ENCODE data around the gene ELMO3.

GRCh38 chr16:67228034-67228785 is 29.3 kb downstream of the ELMO3 start:
- TF ChIP-seq, protein P1, sequence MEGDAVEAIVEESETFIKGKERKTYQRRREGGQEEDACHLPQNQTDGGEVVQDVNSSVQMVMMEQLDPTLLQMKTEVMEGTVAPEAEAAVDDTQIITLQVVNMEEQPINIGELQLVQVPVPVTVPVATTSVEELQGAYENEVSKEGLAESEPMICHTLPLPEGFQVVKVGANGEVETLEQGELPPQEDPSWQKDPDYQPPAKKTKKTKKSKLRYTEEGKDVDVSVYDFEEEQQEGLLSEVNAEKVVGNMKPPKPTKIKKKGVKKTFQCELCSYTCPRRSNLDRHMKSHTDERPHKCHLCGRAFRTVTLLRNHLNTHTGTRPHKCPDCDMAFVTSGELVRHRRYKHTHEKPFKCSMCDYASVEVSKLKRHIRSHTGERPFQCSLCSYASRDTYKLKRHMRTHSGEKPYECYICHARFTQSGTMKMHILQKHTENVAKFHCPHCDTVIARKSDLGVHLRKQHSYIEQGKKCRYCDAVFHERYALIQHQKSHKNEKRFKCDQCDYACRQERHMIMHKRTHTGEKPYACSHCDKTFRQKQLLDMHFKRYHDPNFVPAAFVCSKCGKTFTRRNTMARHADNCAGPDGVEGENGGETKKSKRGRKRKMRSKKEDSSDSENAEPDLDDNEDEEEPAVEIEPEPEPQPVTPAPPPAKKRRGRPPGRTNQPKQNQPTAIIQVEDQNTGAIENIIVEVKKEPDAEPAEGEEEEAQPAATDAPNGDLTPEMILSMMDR (IDR thresholded peaks at IDR 0.05): no peak
- no peak for TF ChIP-seq EZH2phosphoT487 (IDR thresholded peaks at IDR 0.05)
- no peak for TF ChIP-seq EZH2 (IDR thresholded peaks at IDR 0.05)

Data from neural progenitor cell (in vitro differentiated cells).